GM12801 (cell line): Measurements from ENCODE around the gene SIRPB2.

ENCODE experiments used
- CTCF ChIP-seq: IDR thresholded peaks from one replicate; pipeline ENCODE4 v1.5.1; 2011; ENCODE audit warnings: control low read depth; ENCODE audit not compliant: insufficient read length; ENCODE audit errors: extremely low read depth

The SIRPB2 gene

GRCh38 chr20:1434571-1435336, 56.5 kb downstream of the SIRPB2 start:
- TF ChIP-seq CTCF: no peak

- TF ChIP-seq CTCF: no peak
Observed at GRCh38 chr20:1431158-1431557, 60.1 kb downstream of the SIRPB2 start.

- no peak for TF ChIP-seq CTCF
Observed at GRCh38 chr20:1430004-1430451, 61.2 kb downstream of the SIRPB2 start.

GRCh38 chr20:1429143-1429728, 62.0 kb downstream of the SIRPB2 start:
- TF ChIP-seq CTCF: no peak

GRCh38 chr20:1427457-1428054, 63.7 kb downstream of the SIRPB2 start:
- no peak for TF ChIP-seq CTCF

- TF ChIP-seq CTCF: no peak
Observed at GRCh38 chr20:1426231-1426849, 64.9 kb downstream of the SIRPB2 start.
